ENCODE measurements around the gene ZG16.
"Not testable (repeated sequence)": the region's sequence is repeated elsewhere in the genome, so short reads cannot be mapped to it uniquely, and the experiment has no call there.

The ZG16 gene

DNA sequence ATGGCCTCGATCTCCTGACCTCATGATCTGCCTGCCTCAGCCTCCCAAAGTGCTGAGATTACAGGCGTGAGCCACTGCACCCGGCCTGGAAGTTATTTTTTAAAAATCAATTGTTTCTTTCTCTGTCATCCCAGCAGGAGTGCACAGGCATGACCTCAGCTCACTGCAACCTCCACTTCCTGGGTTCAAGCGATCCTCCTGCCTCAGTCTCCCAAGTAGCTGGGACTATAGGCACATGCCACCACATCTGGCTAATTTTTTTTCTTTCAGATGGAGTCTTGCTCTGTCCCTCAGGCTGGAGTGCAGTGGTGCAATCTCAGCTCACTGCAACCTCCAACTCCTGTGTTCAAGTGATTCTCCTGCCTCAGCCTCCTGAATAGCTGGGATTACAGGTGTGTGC lies 9.1 kb downstream of the ZG16 start:
- not testable (repeated sequence) for DNase-seq (ENCODE audit: low read depth in 3 of 3)

DNA sequence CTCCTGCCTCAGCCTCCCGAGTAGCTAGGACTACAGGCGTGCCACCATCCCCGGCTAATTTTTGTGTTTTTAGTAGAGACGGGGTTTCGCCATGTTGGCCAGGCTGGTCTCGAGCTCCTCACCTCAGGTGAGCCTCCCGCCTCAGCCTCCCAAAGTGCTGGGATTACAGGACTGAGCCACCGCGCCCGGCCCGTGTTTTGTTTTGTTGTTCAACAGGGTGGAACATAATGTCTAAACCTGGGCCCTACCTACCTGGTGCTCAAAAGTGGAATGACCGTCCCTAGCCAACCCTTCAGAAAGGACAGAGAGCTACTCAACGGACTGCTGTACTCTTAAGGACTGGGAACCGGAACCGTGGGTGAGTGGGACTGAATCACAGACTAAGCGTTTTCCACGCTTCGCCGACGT lies 11.7 kb downstream of the ZG16 start:
- no peak for DNase-seq (ENCODE audit: low read depth in 3 of 3)

DNA sequence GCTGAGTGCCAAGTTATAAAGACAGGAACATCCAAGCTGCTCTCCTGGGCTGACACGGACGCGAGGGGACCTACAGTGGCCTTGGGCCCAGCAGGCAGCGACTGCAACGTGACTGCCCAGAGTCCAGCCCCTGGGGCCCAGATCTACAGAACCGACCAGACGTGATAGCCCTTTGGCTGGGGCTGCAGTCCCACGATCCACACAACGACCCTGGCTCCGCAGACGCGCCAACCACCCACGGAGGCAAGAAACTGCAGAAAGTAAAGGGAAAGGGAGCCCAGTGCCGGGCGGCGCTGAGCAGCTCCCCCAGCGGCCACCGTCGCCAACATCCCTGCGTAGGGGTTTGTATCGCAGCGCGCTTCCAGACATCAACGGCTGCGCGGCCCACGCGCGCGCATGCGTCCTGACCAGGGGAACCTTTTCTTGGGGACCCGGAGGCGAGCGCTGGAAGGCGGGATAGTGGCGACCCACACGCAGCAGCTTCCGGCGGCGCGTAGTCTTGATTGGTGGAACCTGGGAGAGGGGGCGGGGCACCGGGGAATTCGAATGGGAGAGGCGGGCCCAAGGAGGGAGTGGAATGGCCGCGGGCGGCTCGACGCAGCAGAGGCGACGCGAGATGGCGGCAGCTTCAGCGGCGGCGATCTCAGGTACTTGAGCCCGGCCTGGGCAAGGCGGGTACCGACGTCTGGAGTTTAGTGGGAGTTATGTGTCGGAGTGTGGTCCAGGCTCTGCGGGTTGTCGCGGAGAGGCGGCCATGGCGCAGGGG lies 12.3 kb downstream of the ZG16 start, which contains the start of gene KIF22:
Gene KIF22 (plus strand): TSS at position 569 of the 766 bp plus-strand sequence. CDS start 9 bp downstream, at position 578.
- DNase-seq (ENCODE audit: low read depth in 3 of 3), result peak; percentile 99 to 100 (median 99)

DNA sequence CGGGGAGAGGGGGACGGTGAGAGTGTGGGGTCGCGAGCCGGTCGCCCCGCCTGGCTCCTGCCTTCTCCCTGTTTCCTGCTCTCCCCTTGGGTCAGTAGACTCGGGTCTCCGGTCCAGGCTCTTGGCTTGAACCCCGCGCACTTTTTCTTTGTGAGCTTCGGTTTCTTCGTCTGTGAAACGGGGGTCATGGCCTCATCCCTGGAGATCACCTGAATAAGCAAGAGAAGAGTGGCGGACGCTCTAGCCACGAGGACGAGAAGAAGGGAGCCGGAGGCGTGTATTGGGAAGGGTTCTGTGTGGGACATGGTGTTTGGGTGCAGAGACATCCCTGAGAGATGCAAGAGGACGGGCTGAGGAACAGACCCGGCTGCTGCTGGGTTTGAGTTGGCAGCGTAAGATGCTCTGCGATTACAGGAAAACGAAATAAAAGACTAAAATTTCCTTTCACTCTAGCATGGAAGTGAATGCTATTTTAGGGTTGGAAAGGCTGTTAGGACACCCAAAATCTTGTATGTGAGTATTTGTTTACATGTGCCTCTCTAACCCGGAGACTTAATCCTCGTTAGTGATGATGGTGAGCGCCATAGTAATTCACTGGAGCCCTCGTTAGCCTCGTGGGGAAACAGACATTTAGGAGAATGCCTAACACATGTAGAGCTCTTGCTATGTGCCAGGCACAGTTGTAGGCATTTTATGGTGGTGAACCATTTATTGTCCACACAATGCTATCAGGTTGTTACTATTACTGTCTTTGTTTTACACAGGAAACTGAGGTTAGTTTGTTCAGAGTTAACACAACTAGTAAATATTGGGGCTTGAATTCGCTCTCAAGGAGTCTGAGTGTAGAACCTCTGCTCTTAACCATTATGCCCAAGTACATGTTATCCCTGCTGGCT lies 13.1 kb downstream of the ZG16 start:
- DNase-seq (ENCODE audit: low read depth in 3 of 3), result no peak

DNA sequence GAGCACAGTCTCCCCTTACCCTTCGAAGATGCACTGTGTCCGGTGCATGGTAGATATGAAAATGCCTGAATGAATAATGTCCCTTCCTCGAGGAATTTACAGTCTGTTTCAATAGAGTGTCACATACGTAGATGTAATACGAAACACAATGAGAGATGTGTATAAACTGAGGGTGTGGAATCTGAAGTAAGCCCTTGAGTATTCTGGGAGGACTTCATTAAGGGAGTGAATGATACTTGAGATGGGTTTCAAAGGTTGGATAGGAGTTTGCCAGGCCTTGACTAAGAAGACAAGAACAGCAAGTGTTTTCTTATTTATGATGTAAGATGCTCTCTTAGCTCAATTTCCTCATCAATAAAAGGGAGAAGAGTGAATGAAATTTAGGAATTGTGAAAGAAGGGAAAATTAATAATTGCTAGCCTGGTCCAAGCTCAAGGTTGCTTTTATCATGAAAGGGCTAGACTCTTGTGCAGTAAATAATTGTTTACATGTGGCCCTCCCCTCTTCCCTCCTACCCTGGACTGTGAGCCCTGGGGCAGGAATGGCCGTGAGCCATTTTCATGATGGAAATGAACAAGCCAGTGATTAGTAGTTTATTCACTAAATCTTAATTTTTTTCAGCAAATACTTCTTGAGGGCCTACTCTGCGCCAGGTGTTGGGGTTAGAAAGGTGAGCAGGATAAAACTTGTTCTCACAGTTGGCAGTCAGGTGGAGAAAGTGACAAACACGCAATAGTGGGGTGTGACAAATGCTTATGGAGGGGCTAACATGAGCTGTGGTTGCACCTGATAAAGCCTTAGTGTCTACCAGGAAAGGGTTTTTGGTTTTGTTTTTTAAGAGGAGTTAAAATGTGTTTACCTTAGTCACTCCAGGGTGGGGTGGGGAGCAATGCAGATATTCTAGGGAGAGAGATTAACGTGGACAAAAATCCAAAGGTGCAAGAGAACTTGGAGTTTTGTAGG lies 14.1 kb downstream of the ZG16 start:
- no peak for DNase-seq (ENCODE audit: low read depth in 3 of 3)

DNA sequence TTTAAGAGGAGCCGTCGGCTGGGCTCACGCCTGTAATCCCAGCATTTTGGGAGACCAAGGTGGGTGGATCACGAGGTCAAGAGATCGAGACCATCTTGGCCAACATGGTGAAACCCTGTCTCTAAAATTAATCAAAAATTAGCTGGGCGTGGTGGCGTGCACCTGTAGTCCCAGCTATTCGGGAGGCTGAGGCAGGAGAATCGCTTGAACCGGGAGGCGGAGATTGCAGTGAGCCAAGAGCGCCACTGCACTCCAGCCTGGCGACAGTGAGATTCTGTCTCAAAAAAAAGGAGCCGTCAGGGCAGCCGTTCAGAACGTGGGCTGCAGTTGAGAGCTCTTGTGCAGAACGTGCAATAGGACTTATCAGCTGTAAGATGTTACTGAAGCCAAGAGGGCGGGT lies 15.1 kb downstream of the ZG16 start:
- DNase-seq (ENCODE audit: low read depth in 3 of 3), result not testable (repeated sequence)

DNA sequence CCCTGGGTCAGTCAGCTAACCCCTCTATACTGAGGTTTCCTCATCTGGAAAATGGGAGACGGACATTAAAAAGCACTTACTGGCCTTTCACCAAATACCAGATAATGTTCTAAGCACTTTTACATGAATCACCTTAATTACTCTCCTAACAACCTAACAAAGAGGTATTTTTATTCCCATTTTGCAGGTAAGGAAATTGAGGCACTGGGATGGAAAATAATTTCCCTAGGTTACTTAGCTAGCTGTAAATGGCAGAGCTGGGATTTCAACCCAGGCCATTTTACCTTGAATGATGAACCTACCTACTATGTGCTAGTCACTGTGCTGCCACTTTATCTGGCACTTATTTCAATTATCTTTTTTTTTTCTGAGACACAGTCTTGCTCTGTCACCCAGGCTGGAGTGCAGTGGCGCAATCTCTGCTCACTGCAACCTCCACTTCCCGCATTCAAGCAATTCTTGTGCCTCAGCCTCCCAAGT lies 16.2 kb downstream of the ZG16 start:
- DNase-seq (ENCODE audit: low read depth in 3 of 3), result no peak

DNA sequence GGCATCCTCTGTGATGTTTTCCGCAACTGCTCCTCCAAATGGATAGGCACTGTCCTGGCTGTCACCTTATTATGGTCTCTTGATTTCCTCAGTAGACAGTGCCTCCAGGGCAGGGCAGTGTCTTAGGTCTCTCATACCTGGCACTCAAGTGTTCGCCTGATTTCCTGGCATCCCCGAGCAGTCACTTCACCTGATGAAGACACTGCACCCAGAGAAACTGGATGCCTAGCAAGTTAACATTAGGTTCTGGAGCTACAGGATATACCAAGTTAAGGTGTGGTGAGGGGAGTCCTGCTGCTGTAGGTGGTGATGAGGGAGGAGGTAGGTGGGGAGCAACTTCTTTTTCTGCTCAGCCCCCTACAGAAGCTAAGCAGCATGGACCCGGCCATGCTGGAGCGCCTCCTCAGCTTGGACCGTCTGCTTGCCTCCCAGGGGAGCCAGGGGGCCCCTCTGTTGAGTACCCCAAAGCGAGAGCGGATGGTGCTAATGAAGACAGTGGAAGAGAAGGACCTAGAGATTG lies 24.4 kb downstream of the ZG16 start:
- DNase-seq (ENCODE audit: low read depth in 3 of 3), result no peak

DNA sequence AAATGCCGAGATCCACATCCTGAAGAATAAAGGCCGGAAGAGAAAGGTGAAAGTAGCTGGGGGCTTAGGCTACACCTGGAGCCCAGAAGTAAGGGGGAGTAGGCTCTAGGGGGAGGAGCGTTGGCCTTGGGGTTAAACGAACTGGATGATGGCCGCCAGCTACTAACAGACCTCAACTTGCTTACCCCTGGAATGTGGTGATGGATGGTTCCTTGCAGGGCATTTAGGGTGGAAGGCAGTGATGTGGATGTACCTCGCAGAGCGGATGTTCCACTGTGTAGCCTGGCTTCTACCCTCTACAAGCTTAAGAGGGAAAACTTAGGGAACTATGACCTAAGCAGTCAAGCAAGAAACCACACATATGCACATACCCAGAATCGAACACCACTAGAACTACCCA lies 26.0 kb downstream of the ZG16 start:
- no peak for DNase-seq (ENCODE audit: low read depth in 3 of 3)

DNA sequence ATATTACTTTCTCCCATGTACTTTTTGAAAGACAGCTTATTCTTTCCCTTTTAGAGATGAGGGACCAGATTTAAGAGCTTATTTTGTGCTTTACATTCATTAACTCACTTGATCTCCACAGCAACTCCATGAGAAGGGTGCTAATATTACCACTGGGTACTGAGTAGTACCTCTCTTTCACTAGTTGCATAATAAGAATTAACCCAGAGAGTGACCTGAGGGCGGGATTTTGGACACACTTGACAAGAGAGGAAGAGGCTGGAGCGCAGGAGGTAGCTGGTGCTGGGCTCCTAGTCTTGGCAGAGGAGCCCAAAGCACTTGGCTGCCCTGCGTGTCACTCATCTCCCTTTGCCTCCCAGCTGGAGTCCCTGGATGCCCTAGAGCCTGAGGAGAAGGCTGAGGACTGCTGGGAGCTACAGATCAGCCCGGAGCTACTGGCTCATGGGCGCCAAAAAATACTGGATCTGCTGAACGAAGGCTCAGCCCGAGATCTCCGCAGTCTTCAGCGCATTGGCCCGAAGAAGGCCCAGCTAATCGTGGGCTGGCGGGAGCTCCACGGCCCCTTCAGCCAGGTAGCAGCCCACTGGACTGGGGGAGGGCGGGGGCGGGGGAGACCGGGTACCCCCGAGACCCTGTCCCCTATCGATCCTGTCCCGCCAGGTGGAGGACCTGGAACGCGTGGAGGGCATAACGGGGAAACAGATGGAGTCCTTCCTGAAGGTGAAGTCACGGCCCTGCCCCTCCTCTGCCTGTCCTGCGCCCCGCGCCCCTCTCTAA lies 26.6 kb downstream of the ZG16 start:
- no peak for DNase-seq (ENCODE audit: low read depth in 3 of 3)

DNA sequence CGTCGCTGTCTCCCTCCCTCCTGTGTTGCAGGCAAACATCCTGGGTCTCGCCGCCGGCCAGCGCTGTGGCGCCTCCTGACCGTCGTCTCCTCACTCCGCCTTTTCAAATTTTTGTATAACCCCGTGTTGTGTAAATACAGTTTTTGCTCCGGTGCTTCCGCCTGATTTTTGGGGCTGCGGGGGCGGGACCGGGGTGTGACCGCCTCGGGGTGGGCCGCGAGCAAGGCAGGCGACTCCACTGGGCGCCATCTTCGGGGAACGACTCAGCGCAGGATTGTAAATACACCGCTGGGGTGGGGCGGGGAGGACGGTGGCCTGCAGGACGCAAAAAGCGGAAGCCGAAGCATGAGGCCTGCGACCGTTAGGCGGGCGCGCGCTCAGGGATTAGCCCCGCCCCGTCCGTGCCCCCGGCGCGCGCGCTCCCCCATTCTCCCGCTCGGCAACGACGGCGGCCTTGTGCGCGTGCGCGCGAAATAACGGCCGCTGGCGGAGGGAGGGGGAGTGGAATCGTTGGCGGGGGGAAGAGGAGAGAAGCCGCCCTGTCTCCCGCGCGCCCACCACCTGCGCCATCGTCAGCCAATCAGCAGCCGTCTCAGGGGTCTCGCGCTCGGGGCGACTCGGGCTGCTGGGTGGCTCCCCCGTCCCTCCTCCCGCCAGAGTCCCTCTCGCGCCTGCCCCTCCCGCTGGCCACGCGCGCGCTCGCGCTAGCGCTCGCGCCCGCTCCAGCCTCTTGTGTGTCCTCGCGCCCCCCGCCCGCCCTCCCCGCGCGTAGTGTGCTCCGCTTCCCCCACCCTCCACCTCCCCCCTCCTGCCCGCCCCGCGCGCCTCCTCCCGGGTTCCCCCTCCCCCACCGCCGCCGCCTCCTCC lies 27.4 kb downstream of the ZG16 start:
- DNase-seq (ENCODE audit: low read depth in 3 of 3), result peak; percentile 94 to 96 (median 96)

DNA sequence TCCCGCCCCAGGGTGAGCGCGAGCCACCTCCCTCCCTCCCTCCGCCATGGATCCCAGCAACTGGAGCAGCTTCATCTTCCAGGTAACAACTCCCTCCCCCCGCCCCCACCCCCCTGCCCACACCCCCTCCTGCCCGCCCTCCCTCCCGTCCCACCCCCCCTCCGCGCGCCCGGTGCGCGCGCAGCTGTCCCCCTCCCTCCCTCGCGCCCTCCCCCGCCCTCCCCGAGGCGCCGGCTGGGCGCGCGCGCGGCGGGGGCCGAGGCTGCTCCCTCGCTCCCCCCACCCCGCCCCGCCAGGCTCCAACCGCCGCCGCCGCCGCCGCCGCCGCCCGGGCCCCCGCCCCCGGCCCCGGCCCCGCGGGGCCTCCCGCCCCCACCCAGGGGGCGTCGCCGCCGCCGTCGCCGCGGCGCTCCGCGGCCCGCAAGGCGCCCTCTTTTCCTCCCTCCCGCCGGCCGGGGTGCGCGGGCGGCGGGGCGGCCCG lies 28.1 kb downstream of the ZG16 start, which contains the start of gene MAZ:
Gene MAZ (plus strand): TSS at position 431 of the 481 bp plus-strand sequence. CDS start 173 bp downstream, outside the sequence.
- peak in 1 of 3 experiments; percentile 65 for DNase-seq (ENCODE audit: low read depth in 3 of 3)

DNA sequence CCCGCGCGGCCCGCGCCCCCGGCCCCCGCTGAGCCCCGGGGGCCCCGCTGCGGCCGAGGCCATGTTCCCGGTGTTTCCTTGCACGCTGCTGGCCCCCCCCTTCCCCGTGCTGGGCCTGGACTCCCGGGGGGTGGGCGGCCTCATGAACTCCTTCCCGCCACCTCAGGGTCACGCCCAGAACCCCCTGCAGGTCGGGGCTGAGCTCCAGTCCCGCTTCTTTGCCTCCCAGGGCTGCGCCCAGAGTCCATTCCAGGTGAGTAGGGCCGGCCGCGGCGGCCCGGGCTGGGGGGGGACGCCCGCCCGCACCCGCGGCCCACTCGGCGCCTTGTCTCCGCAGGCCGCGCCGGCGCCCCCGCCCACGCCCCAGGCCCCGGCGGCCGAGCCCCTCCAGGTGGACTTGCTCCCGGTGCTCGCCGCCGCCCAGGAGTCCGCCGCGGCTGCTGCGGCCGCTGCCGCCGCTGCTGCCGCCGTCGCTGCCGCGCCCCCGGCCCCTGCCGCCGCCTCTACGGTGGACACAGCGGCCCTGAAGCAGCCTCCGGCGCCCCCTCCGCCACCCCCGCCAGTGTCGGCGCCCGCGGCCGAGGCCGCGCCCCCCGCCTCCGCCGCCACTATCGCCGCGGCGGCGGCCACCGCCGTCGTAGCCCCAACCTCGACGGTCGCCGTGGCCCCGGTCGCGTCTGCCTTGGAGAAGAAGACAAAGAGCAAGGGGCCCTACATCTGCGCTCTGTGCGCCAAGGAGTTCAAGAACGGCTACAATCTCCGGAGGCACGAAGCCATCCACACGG lies 28.8 kb downstream of the ZG16 start:
- no peak for DNase-seq (ENCODE audit: low read depth in 3 of 3)

DNA sequence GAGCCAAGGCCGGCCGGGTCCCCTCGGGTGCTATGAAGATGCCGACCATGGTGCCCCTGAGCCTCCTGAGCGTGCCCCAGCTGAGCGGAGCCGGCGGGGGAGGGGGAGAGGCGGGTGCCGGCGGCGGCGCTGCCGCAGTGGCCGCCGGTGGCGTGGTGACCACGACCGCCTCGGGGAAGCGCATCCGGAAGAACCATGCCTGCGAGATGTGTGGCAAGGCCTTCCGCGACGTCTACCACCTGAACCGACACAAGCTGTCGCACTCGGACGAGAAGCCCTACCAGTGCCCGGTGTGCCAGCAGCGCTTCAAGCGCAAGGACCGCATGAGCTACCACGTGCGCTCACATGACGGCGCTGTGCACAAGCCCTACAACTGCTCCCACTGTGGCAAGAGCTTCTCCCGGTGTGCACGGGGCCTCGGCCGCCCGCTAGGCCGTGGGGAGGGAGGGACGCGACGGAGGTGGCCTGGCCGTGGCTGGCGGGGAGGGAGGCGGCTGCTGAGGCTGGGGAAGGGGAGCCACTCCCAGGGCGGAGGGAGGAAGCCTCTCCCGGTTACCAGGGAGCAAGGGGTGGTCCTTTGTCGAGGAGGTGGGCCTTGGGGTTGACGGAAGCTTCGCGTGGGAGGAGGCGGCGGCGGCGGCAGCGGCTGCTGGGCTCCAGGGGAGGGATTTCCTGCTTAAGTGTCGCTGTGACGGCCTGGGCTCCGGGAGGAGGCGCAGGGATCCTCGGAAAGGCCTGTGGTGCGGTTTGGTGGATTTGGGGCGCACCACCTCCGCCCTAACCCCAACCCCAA lies 29.6 kb downstream of the ZG16 start:
- DNase-seq (ENCODE audit: low read depth in 3 of 3), result peak; percentile 78 to 82 (median 81)

DNA sequence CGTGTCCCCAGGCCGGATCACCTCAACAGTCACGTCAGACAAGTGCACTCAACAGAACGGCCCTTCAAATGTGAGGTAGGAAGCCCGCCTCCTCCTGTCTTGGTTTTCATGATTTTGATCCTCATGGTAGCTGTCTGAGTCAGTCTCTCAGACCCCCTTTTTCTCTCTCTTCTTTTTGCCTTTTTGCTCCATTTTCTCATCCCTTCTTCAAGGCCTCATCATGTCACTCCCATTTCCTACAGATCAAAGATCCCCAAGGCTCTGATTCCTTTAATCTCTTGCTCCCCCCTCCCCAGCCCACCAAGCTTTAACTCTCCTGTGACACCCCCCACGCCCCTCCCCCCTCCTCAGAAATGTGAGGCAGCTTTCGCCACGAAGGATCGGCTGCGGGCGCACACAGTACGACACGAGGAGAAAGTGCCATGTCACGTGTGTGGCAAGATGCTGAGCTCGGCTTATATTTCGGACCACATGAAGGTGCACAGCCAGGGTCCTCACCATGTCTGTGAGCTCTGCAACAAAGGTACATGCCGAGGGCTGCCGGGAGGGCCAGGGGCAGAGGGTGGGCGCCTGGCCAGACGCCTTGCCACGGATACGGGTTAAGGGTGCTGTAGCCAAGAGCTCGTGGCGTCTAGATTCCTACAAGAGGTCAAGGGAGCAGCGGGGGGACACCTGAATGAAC lies 30.3 kb downstream of the ZG16 start:
- no peak for DNase-seq (ENCODE audit: low read depth in 3 of 3)

DNA sequence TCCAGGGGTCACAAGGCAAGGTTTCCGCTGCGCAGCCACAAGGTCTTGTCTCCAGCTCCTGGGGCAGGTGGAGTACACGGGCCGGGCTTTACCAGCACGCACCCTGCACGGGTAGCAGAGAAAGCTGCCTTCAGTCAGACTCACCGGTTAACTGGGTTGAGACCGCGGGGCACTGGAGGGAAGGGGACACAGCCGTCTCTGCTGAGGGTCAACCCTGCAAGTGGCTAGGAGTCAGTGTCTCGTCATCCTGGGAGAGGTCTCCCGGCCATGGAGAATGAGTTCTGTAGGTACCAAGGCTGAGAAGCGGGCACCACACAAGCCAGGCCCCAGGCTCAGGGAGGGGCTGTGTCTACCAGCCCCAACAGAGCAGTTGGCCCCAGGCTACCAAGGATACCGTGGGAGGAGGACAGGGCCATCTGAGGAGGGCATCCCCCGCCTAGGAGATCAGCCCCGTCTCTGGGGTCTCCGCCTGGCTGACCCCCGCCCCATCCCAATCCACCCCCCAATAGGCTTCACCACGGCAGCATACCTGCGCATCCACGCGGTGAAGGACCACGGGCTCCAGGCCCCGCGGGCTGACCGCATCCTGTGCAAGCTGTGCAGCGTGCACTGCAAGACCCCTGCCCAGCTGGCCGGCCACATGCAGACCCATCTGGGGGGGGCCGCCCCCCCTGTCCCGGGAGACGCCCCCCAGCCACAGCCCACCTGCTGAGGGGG lies 31.1 kb downstream of the ZG16 start:
- DNase-seq (ENCODE audit: low read depth in 3 of 3), result no peak

All from stimulated activated CD4-positive, alpha-beta T cell treated with anti-CD3 and anti-CD28 coated beads, TNF-alpha, amount 100 ng/mL, for 4 hours (primary cell).